VCaP (cell line): ENCODE measurements around the gene STMN3.

Source experiments
- H3K27ac ChIP-seq: fragments of 450-650 bp; 2 replicates; pipeline ENCODE4 v1.5.1; 2017
- TF ChIP-seq, protein P1 (sequence below): fragments of 450-650 bp; conservative IDR thresholded peaks from 2 replicates; pipeline ENCODE4 v1.5.1; 2017; ENCODE audit warnings: mild to moderate bottlenecking, moderate library complexity

Gene STMN3

DNA sequence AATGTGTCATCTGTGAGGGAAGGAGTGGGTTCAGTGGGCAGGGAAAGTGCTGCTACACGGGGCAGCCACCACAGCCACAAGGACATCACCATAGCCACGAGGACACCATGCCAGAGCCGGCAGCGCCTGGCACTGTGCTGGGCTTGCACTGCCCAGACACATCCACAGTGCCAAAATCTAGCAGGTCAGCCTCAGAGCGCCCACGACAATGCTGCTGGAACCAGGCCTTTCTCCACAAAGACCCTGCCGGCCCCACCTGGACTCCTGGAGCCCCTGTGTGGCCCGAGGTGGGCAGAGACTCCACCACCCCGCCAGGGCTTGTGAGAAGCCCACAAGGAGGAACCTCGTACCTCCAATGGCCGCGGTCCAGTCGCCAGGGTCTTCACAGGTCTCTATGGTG is 60.6 kb downstream of the STMN3 start:
- TF ChIP-seq, protein P1, sequence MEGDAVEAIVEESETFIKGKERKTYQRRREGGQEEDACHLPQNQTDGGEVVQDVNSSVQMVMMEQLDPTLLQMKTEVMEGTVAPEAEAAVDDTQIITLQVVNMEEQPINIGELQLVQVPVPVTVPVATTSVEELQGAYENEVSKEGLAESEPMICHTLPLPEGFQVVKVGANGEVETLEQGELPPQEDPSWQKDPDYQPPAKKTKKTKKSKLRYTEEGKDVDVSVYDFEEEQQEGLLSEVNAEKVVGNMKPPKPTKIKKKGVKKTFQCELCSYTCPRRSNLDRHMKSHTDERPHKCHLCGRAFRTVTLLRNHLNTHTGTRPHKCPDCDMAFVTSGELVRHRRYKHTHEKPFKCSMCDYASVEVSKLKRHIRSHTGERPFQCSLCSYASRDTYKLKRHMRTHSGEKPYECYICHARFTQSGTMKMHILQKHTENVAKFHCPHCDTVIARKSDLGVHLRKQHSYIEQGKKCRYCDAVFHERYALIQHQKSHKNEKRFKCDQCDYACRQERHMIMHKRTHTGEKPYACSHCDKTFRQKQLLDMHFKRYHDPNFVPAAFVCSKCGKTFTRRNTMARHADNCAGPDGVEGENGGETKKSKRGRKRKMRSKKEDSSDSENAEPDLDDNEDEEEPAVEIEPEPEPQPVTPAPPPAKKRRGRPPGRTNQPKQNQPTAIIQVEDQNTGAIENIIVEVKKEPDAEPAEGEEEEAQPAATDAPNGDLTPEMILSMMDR: no peak
- H3K27ac ChIP-seq: peak overlapping the region; percentile 95

DNA sequence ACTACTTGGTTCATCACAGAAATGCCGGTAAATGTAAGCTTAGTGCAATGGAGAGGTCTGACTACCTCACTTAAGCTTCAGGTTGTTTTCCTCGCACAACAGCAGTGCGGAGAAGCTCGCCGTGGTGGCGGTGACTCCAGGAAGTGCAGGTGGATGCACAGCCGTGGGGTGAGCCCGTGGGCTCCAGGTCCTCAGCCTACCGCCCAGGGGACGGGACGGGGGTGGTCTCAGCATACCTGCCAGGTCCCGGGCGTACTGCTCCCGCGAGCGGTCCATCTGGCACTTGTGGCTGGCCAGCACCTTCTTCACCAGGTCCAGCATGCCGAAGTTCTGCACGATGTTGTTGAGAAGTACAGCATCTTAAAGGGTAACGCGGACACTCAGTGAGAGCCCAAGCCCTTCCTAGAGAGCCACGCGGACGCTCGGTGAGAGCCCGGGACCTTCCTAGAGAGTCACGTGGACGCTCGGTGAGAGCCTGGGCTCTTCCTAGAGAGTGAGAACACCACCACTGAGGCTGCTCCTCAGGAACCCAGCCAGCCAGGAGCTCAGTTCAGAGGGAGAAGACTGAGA is 61.4 kb downstream of the STMN3 start:
- TF ChIP-seq, protein P1: no peak
- H3K27ac ChIP-seq: peak overlapping the region; percentile 95

DNA sequence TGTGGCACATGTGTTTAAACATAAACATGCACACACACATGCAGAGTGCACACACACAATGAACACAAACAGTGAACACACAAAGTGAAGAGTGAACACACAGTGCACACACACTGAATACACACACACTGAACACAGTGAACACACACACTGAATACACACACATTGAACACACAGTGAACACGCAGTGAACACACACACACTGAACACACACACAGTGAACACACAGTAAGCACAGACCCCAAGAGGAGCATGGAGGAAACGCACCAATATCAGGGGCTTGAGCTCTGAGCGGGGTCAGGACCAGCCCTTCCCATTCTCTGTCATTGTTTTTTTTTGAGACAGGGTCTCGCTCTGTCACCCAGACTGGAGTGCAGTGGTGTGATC is 62.1 kb downstream of the STMN3 start:
- TF ChIP-seq, protein P1: no peak
- H3K27ac ChIP-seq: peak overlapping the region; percentile 95

DNA sequence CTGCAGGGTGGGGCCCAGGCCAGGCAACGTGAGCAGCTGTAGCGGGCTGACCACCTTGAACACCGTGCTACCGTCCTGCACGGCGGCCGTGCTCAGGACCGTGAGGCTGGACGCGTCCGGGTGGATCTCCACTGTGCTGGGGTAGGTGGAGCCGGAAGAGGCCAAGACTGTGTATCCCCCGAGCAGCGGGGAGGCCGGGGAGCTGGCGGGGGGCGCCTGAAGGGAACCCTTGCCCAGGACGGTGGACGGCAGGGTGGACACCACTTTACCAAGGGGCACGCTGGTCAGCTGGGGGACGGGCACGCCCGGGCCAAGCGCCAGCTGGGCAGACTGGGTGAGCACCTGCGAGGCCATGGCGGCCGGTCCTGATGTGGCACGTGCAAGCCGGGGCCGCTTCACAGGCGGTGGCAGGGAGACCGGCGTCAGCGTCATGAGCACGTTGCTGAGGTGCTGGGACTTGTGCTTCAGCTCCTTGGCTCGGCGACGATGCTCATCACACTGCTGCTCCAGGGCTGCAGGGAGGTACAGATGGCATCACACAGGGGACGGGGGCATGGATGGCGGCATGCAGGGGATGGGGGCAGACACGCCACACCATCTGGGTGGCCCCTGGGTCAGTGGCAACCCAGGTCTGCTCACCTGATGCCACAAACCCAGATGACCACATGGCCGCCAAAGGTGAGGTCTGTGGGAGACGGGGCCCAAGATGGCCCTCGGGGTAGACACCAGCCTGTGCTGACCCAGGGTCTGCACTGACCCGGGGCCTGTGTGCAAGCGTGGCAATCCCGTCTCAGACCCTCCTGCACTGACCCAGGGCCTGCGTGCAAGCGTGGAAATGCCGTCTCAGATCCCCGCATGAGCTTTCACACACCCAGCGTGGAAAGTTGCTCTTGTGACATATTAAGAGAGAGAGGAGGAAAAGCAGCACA is 62.7 kb downstream of the STMN3 start:
- TF ChIP-seq, protein P1: no peak
- peak overlapping the region; percentile 95 for H3K27ac ChIP-seq
